Lower leg skin (tissue), 3 donors: ENCODE data around the gene FRA10AC1.

ENCODE experiments used
- CTCF ChIP-seq, 3 donors: fragments of 450-650 bp; IDR thresholded peaks; one replicate each; pipeline ENCODE4 v1.5.1; 2016; ENCODE audit warnings: antibody characterized with exemption in 3 of 3, mild to moderate bottlenecking in 3 of 3, moderate library complexity in 2 of 3
- POLR2A ChIP-seq, 2 donors: fragments of 450-650 bp; IDR thresholded peaks; one replicate each; pipeline ENCODE4 v1.6.1; 2016 to 2017; ENCODE audit warnings: antibody characterized with exemption in 2 of 2, mild to moderate bottlenecking in 1 of 2, moderate library complexity in 1 of 2

GRCh38 chr10:93622942-93623341 is 79.5 kb downstream of the FRA10AC1 start:
- TF ChIP-seq POLR2A (IDR thresholded peaks at IDR 0.05) (no peak), CTCF (IDR thresholded peaks at IDR 0.05) (no peak)
